Right cardiac atrium (tissue), 5 donors: Measurements from ENCODE around the gene CCDC183. TPM values are rescaled to one million over a fixed set of nuclear protein-coding genes. Genes with fewer than 3 reads are reported as not detected.

ENCODE experiments used
- ATAC-seq, 2 donors: fragments of 200-7000 bp; cut with Tn5 transposase; one replicate each; pipeline versions ENCODE4 v1.8.0 to v1.9.1; 2020; ENCODE audit warnings: moderate library complexity in 2 of 2, mild to moderate bottlenecking in 1 of 2
- DNase-seq, 3 donors: peaks; one replicate each; pipeline ENCODE4 v3.0.0-alpha.2; 2020
- H3K27ac ChIP-seq: one replicate; pipeline ENCODE4 v1.5.1; 2013; ENCODE audit warnings: mild to moderate bottlenecking, low read length, control low read depth, moderate library complexity
- H3K27me3 ChIP-seq: one replicate; pipeline ENCODE4 v1.6.1; 2013; ENCODE audit not compliant: control insufficient read depth, insufficient read depth
- H3K4me1 ChIP-seq: one replicate; pipeline ENCODE4 v1.6.1; 2013; ENCODE audit warnings: low read length; ENCODE audit not compliant: control insufficient read depth, insufficient read depth
- H3K4me3 ChIP-seq: one replicate; pipeline ENCODE4 v1.5.1; 2013; ENCODE audit warnings: low read length, control low read depth
- H3K9me3 ChIP-seq: one replicate; pipeline ENCODE4 v1.6.1; 2013; ENCODE audit warnings: low read length; ENCODE audit not compliant: control insufficient read depth
- WGBS: extraction: QIAGEN DNeasy Blood & Tissue Kit; methylation state at CpG from one replicate; pipeline ENCODE4 v1.1.7; 2013; 5-methylcytosine and 5-hydroxymethylcytosine counted together
- intact Hi-C, 4 donors: fragments of 100-400 bp; cut with DNase I; formaldehyde crosslinking; loops; one replicate each; pipeline versions ENCODE4 v1.11.0 to v1.14.0; 2022 to 2023
- microRNA-seq, 2 donors: library from miRNA; unstranded; fragments of <30 nt; microRNA quantifications; one replicate each; pipeline ENCODE4 v1.2.0, GENCODE V29; 2020 to 2021
- polyA plus RNA-seq: library from polyadenylated mRNA; stranded (reverse); fragments of 200-250 nt; gene quantifications from one replicate; pipeline ENCODE4 v1.2.3, GENCODE V29; 2013
- total RNA-seq, 4 donors: library from RNA; stranded (reverse); fragmentation: NEBNext Ultra II Directional; extraction: Animal tissue kit (Norgen Biotek cat#: 25700); gene quantifications; one replicate each; pipeline ENCODE4 v1.2.1, GENCODE V29; 2021
- donor health status: healthy with polysubstance abuse.
- donor health status: DM: no; HTN: yes; CAD: no.
- donor health status: DM: no; HTN: no; CAD: no.
- donor health status: DM: no; HTN: yes; CAD: no; lungs with severe emphysema.
- donor health status: DM: yes; HTN: yes; CAD: no.

The CCDC183 gene
- total and polyA plus RNA-seq, 5 donors = 2.0 to 5.0 (median 2.9) TPM

DNA sequence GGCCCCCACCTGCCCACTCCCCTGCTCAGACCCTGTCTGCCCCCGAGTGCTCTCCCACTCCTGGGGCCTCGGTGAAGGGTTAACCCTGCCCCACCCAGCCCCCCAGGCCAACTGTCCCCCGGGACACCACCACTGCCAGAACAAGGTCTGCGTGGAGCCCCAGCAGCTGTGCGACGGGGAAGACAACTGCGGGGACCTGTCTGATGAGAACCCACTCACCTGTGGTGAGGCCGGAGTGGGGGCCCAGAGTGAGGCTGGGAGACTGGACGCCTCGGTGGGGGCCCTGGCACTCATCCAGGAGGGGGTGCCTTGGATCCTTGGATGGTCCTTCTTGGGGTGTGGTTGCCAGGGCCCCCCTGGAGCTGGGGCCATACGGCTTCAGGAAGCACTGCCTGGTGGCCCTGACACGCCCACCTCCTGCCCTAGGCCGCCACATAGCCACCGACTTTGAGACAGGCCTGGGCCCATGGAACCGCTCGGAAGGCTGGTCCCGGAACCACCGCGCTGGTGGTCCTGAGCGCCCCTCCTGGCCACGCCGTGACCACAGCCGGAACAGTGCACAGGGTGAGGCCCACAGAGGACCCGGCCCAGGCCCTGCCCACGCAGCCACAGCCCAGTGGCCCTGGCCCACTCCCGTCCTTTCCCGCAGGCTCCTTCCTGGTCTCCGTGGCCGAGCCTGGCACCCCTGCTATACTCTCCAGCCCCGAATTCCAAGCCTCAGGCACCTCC lies 58.1 kb downstream of the CCDC183 start:
- Histone ChIP-seq H3K27me3 (no peaks in the 10 kb centered on the region), H3K4me3 (no peak overlapping the region), H3K9me3 (no peaks in the 10 kb centered on the region), H3K4me1 (peaks cover 2% of the 10 kb centered on the region), H3K27ac (no peak overlapping the region)
- 74% methylated on average over 30 of the region's 30 CpGs for WGBS
- intact Hi-C loops = loop anchor here in 1 of 4 donors (10.0 kb wide), 1 partner anchor 91 kb away; the partner anchor contains the start of genes C8G and FBXW5
- ATAC-seq = no peak
- DNase-seq = peak; percentile 31 to 77 (median 58)

DNA sequence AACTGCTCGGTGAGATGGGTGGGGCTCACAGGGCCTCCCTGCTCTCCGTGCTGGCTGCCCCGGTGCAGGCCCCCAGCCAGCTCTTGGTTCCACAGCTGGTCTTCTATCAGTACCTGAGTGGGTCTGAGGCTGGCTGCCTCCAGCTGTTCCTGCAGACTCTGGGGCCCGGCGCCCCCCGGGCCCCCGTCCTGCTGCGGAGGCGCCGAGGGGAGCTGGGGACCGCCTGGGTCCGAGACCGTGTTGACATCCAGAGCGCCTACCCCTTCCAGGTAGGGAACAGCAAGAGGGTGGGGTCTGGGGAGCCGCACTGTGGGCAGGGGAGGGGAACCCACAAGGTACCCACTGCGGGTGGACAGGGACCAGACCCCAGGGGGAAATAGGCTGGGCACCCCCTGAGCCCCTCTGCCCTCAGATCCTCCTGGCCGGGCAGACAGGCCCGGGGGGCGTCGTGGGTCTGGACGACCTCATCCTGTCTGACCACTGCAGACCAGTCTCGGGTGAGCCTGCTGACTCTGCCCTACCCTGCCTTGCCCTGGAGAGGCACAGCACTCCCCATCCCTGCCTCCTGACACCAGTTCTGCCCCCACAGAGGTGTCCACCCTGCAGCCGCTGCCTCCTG lies 58.8 kb downstream of the CCDC183 start:
- Histone ChIP-seq H3K4me3 (no peak overlapping the region), H3K27ac (no peak overlapping the region), H3K4me1 (peaks cover 2% of the 10 kb centered on the region), H3K9me3 (no peaks in the 10 kb centered on the region), H3K27me3 (no peaks in the 10 kb centered on the region)
- DNase-seq (peak in 2 of 3 donors; percentile 35 to 63), ATAC-seq (no peak)
- 82% methylated on average over 23 of the region's 23 CpGs for WGBS
- intact Hi-C loops = loop anchor here in 2 of 4 donors (5.0 to 10.0 kb wide), 2 partner anchors 53 to 90 kb away; partner anchors contain the start of genes C8G (in 1 of the 2) and FBXW5 (in 1 of the 2)

DNA sequence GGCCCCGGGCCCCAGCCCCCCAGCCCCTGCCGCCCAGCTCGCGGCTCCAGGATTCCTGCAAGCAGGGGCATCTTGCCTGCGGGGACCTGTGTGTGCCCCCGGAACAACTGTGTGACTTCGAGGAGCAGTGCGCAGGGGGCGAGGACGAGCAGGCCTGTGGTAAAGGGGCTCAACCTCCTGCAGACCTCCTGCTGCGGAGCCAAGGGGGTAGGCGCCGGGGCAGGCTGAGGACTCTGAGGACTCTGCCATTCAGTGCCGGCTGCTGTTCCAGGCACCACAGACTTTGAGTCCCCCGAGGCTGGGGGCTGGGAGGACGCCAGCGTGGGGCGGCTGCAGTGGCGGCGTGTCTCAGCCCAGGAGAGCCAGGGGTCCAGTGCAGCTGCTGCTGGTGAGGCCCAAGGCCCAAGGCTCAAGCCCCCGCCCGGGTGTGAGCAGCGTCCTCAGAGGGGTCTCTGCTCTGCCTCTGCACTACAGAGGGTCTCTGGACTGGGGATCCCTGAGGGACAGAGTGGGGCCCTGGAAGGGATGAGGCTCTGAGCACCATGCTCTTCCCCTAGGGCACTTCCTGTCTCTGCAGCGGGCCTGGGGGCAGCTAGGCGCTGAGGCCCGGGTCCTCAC lies 59.4 kb downstream of the CCDC183 start:
- Histone ChIP-seq H3K4me3 (no peak overlapping the region), H3K27ac (no peak overlapping the region), H3K9me3 (no peaks in the 10 kb centered on the region), H3K27me3 (no peaks in the 10 kb centered on the region), H3K4me1 (no peaks in the 10 kb centered on the region)
- intact Hi-C loops = loop anchor here in 2 of 4 donors (5.0 to 10.0 kb wide), 2 partner anchors 53 to 89 kb away; partner anchors contain the start of genes C8G (in 1 of the 2) and FBXW5 (in 1 of the 2)
- no peak for ATAC-seq
- 74% methylated on average over 26 of the region's 26 CpGs for WGBS
- peak; percentile 30 to 79 (median 68) for DNase-seq

DNA sequence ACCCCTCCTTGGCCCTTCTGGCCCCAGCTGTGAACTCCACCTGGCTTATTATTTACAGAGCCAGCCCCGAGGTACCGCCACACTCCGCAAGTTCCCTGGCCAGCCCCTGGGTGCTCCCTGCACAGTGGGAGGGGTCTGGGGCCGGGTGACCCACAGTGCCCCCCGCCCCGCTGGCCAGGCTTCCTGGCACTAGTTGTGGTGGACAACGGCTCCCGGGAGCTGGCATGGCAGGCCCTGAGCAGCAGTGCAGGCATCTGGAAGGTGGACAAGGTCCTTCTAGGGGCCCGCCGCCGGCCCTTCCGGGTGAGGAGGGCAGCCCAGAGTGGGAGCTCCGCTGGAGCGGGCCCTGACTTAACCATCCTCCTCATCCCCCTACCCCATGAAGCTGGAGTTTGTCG lies 59.9 kb downstream of the CCDC183 start:
- intact Hi-C loops = loop anchor here in 2 of 4 donors (5.0 to 10.0 kb wide), 2 partner anchors 54 to 89 kb away; partner anchors contain the start of genes C8G (in 1 of the 2) and FBXW5 (in 1 of the 2)
- WGBS = 70% methylated on average over 15 of the region's 15 CpGs
- ATAC-seq (no peak), DNase-seq (peak in 2 of 3 donors; percentile 50 to 57)
- no peak overlapping the region for H3K4me3 ChIP-seq
- H3K27ac ChIP-seq = no peak overlapping the region
- H3K4me1 ChIP-seq = no peaks in the 10 kb centered on the region
- no peaks in the 10 kb centered on the region for H3K27me3 ChIP-seq
- H3K9me3 ChIP-seq = no peaks in the 10 kb centered on the region

DNA sequence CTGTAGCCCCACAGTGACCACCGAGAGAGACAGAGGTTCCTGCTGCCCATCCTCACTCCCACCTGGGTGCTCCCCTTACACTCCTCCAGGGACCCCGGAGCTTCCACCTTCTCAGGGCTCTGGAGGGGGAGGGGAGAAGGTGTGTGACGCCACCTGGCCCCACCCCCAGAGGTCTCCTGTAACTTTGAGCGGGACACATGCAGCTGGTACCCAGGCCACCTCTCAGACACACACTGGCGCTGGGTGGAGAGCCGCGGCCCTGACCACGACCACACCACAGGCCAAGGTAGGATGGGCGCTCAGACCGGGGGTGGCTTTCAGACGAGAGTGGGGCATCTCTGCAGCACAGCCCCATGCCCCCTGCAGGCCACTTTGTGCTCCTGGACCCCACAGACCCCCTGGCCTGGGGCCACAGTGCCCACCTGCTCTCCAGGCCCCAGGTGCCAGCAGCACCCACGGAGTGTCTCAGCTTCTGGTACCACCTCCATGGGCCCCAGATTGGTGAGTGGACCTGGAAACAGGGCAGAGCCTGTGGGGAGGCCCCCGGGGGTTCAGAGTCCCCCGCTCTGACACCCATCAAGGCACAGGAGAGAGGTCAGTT lies 60.5 kb downstream of the CCDC183 start:
- ATAC-seq (no peak), DNase-seq (peak in 2 of 3 donors; percentile 20 to 42)
- Histone ChIP-seq H3K27ac (no peak overlapping the region), H3K4me3 (no peak overlapping the region), H3K27me3 (no peaks in the 10 kb centered on the region), H3K4me1 (no peaks in the 10 kb centered on the region), H3K9me3 (no peaks in the 10 kb centered on the region)
- intact Hi-C loops = loop anchor here in 2 of 4 donors (5.0 to 10.0 kb wide), 2 partner anchors 54 to 88 kb away; partner anchors contain the start of genes C8G (in 1 of the 2) and FBXW5 (in 1 of the 2)
- WGBS = 79% methylated on average over 14 of the region's 14 CpGs

DNA sequence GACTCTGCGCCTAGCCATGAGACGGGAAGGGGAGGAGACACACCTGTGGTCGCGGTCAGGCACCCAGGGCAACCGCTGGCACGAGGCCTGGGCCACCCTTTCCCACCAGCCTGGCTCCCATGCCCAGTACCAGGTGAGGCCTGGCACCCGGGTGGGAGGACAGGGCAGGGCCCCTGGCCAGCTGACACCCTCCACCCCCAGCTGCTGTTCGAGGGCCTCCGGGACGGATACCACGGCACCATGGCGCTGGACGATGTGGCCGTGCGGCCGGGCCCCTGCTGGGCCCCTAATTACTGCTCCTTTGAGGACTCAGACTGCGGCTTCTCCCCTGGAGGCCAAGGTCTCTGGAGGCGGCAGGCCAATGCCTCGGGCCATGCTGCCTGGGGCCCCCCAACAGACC lies 61.0 kb downstream of the CCDC183 start:
- Histone ChIP-seq H3K27me3 (no peaks in the 10 kb centered on the region), H3K4me1 (no peaks in the 10 kb centered on the region), H3K9me3 (no peaks in the 10 kb centered on the region), H3K27ac (no peak overlapping the region), H3K4me3 (no peak overlapping the region)
- intact Hi-C loops = loop anchor here in 2 of 4 donors (5.0 to 10.0 kb wide), 2 partner anchors 55 to 88 kb away; partner anchors contain the start of genes C8G (in 1 of the 2) and FBXW5 (in 1 of the 2)
- ATAC-seq (no peak), DNase-seq (peak; percentile 18 to 56 (median 54))
- WGBS = 88% methylated on average over 19 of the region's 19 CpGs

Small RNA genes lying within 50 kb of the gene (microRNA-seq; reads per million reads assigned to microRNA genes)
- gene MIR4292 (0 reads per million in 2 donors), gene MIR6722 (0 reads per million in 2 donors)

Other genes with a start within 250 kb of the CCDC183 start
- 100 to 1,000 TPM in 1 of 4 donors, 10 to 100 TPM in 3; 73.3 to 148 (median 83.0) TPM for gene EGFL7, start 133.4 kb upstream of the CCDC183 start, total RNA-seq
- 113 TPM for gene EGFL7, start 133.4 kb upstream of the CCDC183 start, polyA plus RNA-seq
- gene AGPAT2, start 108.9 kb upstream of the CCDC183 start, total RNA-seq = 10 to 100 TPM; 63.0 to 92.0 (median 70.2) TPM
- gene AGPAT2, start 108.9 kb upstream of the CCDC183 start, polyA plus RNA-seq = 149 TPM
- gene DIPK1B, start 83.8 kb upstream of the CCDC183 start, total RNA-seq = 10 to 100 TPM; 34.2 to 40.8 (median 36.4) TPM
- gene DIPK1B, start 83.8 kb upstream of the CCDC183 start, polyA plus RNA-seq = 42.7 TPM
- 10 to 100 TPM in 1 of 4 donors, 1 to 10 TPM in 3; 4.5 to 14.1 (median 7.7) TPM for gene LCN10, start 53.4 kb upstream of the CCDC183 start, total RNA-seq
- 14.7 TPM for gene LCN10, start 53.4 kb upstream of the CCDC183 start, polyA plus RNA-seq
- 10 to 100 TPM in 3 of 4 donors, 1 to 10 TPM in 1; 8.3 to 22.8 (median 16.9) TPM for gene LCN6, start 47.8 kb upstream of the CCDC183 start, total RNA-seq
- 41.0 TPM for gene LCN6, start 47.8 kb upstream of the CCDC183 start, polyA plus RNA-seq
- not detected for gene LCN8, start 38.1 kb upstream of the CCDC183 start, total RNA-seq
- gene LCN8, start 38.1 kb upstream of the CCDC183 start, polyA plus RNA-seq = not detected
- gene LCN15, start 31.8 kb upstream of the CCDC183 start, total RNA-seq = 1 to 10 TPM in 2 of 4 donors, under 1 TPM in 2; 0.32 to 1.3 (median 0.87) TPM
- 2.1 TPM for gene LCN15, start 31.8 kb upstream of the CCDC183 start, polyA plus RNA-seq
- gene TMEM141, start 5.0 kb upstream of the CCDC183 start, total RNA-seq = 100 to 1,000 TPM in 2 of 4 donors, 10 to 100 TPM in 2; 73.6 to 115 (median 100) TPM
- 158 TPM for gene TMEM141, start 5.0 kb upstream of the CCDC183 start, polyA plus RNA-seq
- 10 to 100 TPM; 67.3 to 73.6 (median 71.6) TPM for gene RABL6, start 11.6 kb downstream of the CCDC183 start, total RNA-seq
- gene RABL6, start 11.6 kb downstream of the CCDC183 start, polyA plus RNA-seq = 87.2 TPM
- gene AJM1, start 46.1 kb downstream of the CCDC183 start, total RNA-seq = 10 to 100 TPM in 1 of 4 donors, 1 to 10 TPM in 3; 4.4 to 11.5 (median 8.0) TPM
- 4.3 TPM for gene AJM1, start 46.1 kb downstream of the CCDC183 start, polyA plus RNA-seq
- 100 to 1,000 TPM; 176 to 227 (median 203) TPM for gene PHPT1, start 53.1 kb downstream of the CCDC183 start, total RNA-seq
- gene PHPT1, start 53.1 kb downstream of the CCDC183 start, polyA plus RNA-seq = 329 TPM
- gene MAMDC4, start 56.0 kb downstream of the CCDC183 start, total RNA-seq = 10 to 100 TPM in 1 of 4 donors, 1 to 10 TPM in 3; 3.0 to 10.8 (median 5.8) TPM
- 5.2 TPM for gene MAMDC4, start 56.0 kb downstream of the CCDC183 start, polyA plus RNA-seq
- 100 to 1,000 TPM; 279 to 331 (median 301) TPM for gene EDF1, start 70.0 kb downstream of the CCDC183 start, total RNA-seq
- 417 TPM for gene EDF1, start 70.0 kb downstream of the CCDC183 start, polyA plus RNA-seq
- 10 to 100 TPM in 1 of 4 donors, 1 to 10 TPM in 3; 6.1 to 10.2 (median 8.6) TPM for gene TRAF2, start 90.2 kb downstream of the CCDC183 start, total RNA-seq
- gene TRAF2, start 90.2 kb downstream of the CCDC183 start, polyA plus RNA-seq = 6.7 TPM
- gene FBXW5, start 148.4 kb downstream of the CCDC183 start, total RNA-seq = 100 to 1,000 TPM; 108 to 139 (median 120) TPM
- 150 TPM for gene FBXW5, start 148.4 kb downstream of the CCDC183 start, polyA plus RNA-seq
- gene C8G, start 148.9 kb downstream of the CCDC183 start, total RNA-seq = 1 to 10 TPM; 1.0 to 1.8 (median 1.4) TPM
- 1.4 TPM for gene C8G, start 148.9 kb downstream of the CCDC183 start, polyA plus RNA-seq
- 10 to 100 TPM in 3 of 4 donors, 1 to 10 TPM in 1; 9.8 to 21.2 (median 13.1) TPM for gene LCN12, start 155.9 kb downstream of the CCDC183 start, total RNA-seq
- 7.0 TPM for gene LCN12, start 155.9 kb downstream of the CCDC183 start, polyA plus RNA-seq
- gene PTGDS, start 181.2 kb downstream of the CCDC183 start, total RNA-seq = 1,000 to 10,000 TPM; 3,127 to 5,556 (median 4,402) TPM
- gene PTGDS, start 181.2 kb downstream of the CCDC183 start, polyA plus RNA-seq = 6,981 TPM
- 10 to 100 TPM in 2 of 4 donors, 1 to 10 TPM in 2; 4.3 to 16.7 (median 9.7) TPM for gene LCNL1, start 186.7 kb downstream of the CCDC183 start, total RNA-seq
- gene LCNL1, start 186.7 kb downstream of the CCDC183 start, polyA plus RNA-seq = 2.4 TPM
- gene PAXX, start 196.1 kb downstream of the CCDC183 start, total RNA-seq = 10 to 100 TPM; 24.8 to 30.4 (median 27.6) TPM
- gene PAXX, start 196.1 kb downstream of the CCDC183 start, polyA plus RNA-seq = 44.5 TPM
- 1 to 10 TPM; 2.8 to 6.2 (median 4.8) TPM for gene CLIC3, start 200.2 kb downstream of the CCDC183 start, total RNA-seq
- 6.2 TPM for gene CLIC3, start 200.2 kb downstream of the CCDC183 start, polyA plus RNA-seq
- gene ABCA2, start 231.9 kb downstream of the CCDC183 start, total RNA-seq = 10 to 100 TPM; 32.2 to 42.4 (median 39.3) TPM
- 40.4 TPM for gene ABCA2, start 231.9 kb downstream of the CCDC183 start, polyA plus RNA-seq
- under 1 TPM in 3 of 4 donors, not detected in 1; 0.09 to 0.24 (median 0.20) TPM for gene FUT7, start 235.8 kb downstream of the CCDC183 start, total RNA-seq
- gene FUT7, start 235.8 kb downstream of the CCDC183 start, polyA plus RNA-seq = 0.07 TPM
- 10 to 100 TPM; 68.3 to 81.0 (median 71.4) TPM for gene NPDC1, start 249.8 kb downstream of the CCDC183 start, total RNA-seq
- gene NPDC1, start 249.8 kb downstream of the CCDC183 start, polyA plus RNA-seq = 69.7 TPM